KOPT-K1 (cell line): ENCODE results near the gene KRTAP10-8.
"Not testable (repeated sequence)": the region's sequence is repeated elsewhere in the genome, so short reads cannot be mapped to it uniquely, and the experiment has no call there.

Experiments
- H3K27ac ChIP-seq: fragments of 200-600 bp; sonication (generic); 2 replicates; pipeline ENCODE4 v1.5.1; 2016; ENCODE audit warnings: antibody characterized with exemption, mild to moderate bottlenecking, low read depth, low read length; ENCODE audit not compliant: poor library complexity, severe bottlenecking
- H3K36me3 ChIP-seq: fragments of 200-600 bp; sonication (generic); 2 replicates; pipeline ENCODE4 v1.5.1; 2017; ENCODE audit warnings: antibody characterized with exemption, mild to moderate bottlenecking, low read length, moderate library complexity; ENCODE audit not compliant: insufficient read depth
- H3K9me3 ChIP-seq: fragments of 200-600 bp; sonication (generic); 2 replicates; pipeline ENCODE4 v1.5.1; 2017; ENCODE audit warnings: antibody characterized with exemption, low read length, mild to moderate bottlenecking; ENCODE audit not compliant: insufficient read depth, poor library complexity, severe bottlenecking

Gene KRTAP10-8

GRCh38 chr21:44650265-44650972 is 38.5 kb downstream of the KRTAP10-8 start:
- peaks cover 26% of the 10 kb centered on the region for H3K9me3 ChIP-seq
- H3K36me3 ChIP-seq: no peaks in the 10 kb centered on the region
- H3K27ac ChIP-seq: peak overlapping the region; percentile 40

DNA sequence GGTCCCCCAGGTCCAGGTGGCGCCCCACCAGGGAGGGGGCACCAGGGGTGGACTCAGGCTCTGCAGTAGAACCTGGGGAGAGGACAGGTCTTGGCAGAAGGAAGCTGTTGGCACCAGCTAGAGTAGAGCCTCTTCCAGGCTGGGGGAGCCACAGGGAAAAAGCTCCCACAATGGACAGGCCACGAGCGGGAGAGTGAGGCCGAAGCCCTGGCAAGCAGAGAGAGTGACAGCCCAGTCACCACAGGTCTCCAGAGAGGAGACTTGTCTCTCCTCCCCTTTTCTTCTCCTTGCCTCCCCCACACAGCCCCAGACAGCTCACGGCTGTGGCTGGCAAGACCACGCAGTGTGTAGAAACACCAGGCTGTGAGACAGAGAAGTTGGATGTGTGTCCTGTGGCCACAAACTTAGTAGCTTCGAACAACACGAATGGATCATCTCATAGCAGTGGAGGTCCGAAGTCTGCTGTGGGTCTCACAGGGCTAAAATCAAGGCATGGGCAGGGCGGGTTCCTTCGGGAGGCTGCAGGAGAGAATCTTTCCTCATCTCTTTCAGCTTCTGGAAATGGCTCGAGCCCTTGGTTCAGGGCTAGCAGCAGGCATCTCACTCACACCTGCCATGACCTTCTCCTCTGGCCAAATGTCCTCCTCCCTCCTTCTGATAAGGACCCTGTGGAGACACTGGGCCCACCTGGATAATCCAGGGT is 39.2 kb downstream of the KRTAP10-8 start:
- Histone ChIP-seq H3K36me3 (no peaks in the 10 kb centered on the region), H3K27ac (peak overlapping the region; percentile 40), H3K9me3 (peaks cover 31% of the 10 kb centered on the region)

- peaks cover 39% of the 10 kb centered on the region for H3K9me3 ChIP-seq
- H3K27ac ChIP-seq: peak overlapping the region; percentile 93
- H3K36me3 ChIP-seq: no peaks in the 10 kb centered on the region
Measured at GRCh38 chr21:44653123-44653522, 41.2 kb downstream of the KRTAP10-8 start.

DNA sequence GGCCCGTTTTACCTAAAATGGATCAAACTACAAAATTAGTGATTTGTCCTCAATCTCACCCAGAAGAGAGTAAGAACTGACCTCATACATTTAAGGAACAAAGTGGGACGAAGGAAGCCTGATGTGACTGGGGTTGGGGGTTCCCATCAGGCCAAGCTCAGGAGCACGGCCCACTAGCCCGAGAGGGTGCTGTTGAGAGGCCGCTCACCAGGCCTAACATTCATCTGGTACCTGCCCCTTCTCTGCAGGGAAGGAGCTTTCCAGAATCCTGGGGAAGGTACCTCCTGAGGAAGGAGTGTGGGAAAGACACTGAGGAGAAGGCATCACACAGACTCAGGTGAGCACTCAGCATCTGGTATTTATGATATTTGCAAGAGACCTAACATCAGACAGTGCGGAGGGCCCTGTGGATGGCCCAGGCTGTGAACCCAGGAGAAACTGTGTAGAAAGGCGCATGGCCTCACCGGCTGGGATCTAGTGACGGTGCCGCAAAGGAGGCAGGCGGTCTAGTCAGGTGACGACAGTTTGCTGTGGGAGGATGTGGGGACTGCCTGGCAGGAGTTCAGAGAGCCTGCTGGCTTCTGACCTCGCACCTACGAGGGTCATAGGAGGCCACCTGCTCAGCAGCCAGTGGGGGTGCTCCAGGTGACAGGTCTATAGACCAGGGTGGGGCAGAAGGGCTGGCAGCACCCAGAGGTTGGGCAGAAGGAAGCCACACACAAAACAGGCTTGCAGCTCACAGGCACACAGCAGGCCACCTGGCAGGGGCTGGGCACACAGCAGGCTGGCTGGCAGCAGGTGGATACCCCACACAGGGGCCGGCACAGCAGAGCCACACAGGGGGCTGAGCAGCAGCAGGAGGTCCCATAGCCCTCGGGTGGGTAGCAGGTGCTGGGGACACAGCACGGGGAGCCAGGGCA is 42.0 kb downstream of the KRTAP10-8 start:
- H3K9me3 ChIP-seq: peaks cover 39% of the 10 kb centered on the region
- peak overlapping the region; percentile 93 for H3K27ac ChIP-seq
- H3K36me3 ChIP-seq: no peaks in the 10 kb centered on the region

GRCh38 chr21:44654576-44655175 is 42.8 kb downstream of the KRTAP10-8 start, which contains the start of gene KRTAP12-4:
Gene KRTAP12-4, minus strand, starts transcription at chr21:44654659. Its CDS starts 45 bp downstream, at chr21:44654614.
- Histone ChIP-seq H3K36me3 (no peaks in the 10 kb centered on the region), H3K9me3 (peaks cover 39% of the 10 kb centered on the region), H3K27ac (peak within 1 kb of the TSS; percentile 93)

DNA sequence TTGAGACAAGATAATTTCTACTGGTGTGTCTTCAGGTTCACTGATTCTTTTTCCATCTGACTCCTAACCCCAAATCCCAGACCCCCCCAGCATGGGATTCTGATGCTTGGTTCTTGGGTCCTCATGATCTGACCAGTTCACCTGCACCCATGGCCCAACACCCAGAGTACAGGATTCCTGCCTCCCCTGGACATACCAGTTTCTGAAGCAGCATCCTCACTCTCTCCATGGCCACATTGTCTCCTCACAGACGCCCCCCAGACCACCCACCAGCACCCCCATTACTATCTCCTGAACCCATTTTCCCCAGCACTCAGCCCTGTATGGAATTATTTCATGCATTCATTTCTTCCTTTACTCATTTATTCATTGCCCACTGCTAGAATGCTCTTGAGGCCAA is 45.0 kb downstream of the KRTAP10-8 start:
- Histone ChIP-seq H3K9me3 (peaks cover 31% of the 10 kb centered on the region), H3K36me3 (no peaks in the 10 kb centered on the region), H3K27ac (peak overlapping the region; percentile 93)

DNA sequence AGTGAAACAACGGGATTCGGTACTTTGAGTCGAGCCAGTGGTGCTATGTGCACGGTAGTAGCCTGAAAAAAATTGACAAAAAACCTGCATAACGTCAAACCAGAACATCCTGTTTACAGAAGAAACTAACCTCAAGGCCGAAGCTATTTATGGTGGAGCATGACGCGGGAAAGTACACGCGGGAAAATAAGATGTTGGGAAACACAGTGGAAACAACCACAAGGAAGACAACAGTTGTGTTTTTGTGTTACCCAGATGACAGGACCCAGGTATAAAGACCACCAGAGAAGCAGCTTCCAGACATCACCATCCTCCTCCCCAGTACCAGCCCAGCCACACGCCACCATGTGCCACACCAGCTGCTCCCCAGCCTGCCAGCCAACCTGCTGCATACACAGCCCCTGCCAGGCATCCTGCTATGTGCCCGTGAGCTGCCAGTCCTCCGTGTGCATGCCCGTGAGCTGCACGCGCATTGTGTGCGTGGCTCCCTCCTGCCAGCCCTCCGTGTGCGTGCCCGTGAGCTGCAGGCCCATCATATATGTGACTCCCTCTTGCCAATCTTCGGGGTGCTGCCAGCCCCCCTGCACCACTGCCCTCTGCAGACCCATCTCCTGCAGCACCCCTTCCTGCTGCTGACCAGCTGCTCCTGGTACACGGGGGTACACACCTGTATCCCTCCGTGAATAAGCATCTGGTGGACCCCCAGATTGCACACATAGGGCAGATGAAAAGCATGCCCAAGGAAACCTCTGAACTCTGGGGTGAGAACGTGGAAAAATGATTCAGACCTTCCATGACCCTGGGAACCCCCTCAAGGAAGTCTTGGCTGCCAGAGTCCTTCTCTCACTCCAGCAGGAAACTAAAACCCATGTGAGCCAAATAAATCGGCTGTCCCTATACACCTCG is 46.0 kb downstream of the KRTAP10-8 start, which contains the start of gene KRTAP12-3:
TSS of gene KRTAP12-3 (plus strand) at position 298 of the 906 bp plus-strand sequence. CDS start at position 346, 48 bp downstream.
- H3K9me3 ChIP-seq: peaks cover 23% of the 10 kb centered on the region
- peak within 1 kb of the TSS; percentile 93 for H3K27ac ChIP-seq
- no peaks in the 10 kb centered on the region for H3K36me3 ChIP-seq

DNA sequence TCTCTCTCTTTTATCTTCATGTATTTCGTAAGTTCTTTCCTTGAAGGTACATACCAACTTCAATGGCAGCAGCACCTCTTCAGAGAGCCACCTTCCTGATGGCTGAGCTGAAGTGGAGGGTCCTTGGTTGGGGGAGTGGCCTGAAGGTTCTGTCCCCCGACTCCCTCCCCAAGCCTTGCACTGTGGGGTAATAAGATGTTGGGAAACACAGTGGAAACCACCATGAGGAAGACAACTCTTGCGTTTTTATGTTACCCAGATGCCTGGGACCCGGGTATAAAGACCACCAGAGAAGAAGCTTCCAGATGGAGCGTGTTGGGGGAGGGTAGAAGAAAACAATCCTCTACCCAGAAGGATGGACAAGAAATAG is 46.6 kb downstream of the KRTAP10-8 start:
- H3K9me3 ChIP-seq: peaks cover 19% of the 10 kb centered on the region
- H3K36me3 ChIP-seq: no peaks in the 10 kb centered on the region
- peak overlapping the region; percentile 93 for H3K27ac ChIP-seq

- Histone ChIP-seq H3K36me3 (no peaks in the 10 kb centered on the region), H3K9me3 (peaks cover 19% of the 10 kb centered on the region), H3K27ac (peak overlapping the region; percentile 93)
Measured at GRCh38 chr21:44658913-44659595, 47.2 kb downstream of the KRTAP10-8 start.

- not testable (repeated sequence) for H3K36me3 ChIP-seq
Measured at GRCh38 chr21:44661567-44661966, 49.7 kb downstream of the KRTAP10-8 start.

More at GRCh38 chr21:44661567-44661966, 49.7 kb downstream of the KRTAP10-8 start:
- not testable (repeated sequence) for H3K27ac ChIP-seq, H3K9me3 ChIP-seq
